ENCODE data around the gene PCDHGA8. TPM values are rescaled to one million over a fixed set of nuclear protein-coding genes. Genes with fewer than 3 reads are reported as not detected.
A peak's percentile ranks its signal among the peaks of the same experiment; 100 is the strongest.
"Not testable (repeated sequence)": the region's sequence is repeated elsewhere in the genome, so short reads cannot be mapped to it uniquely, and the experiment has no call there.

PCDHGA8 gene
- total and polyA plus RNA-seq, 2 donors (not counting 1 experiment from before 2014, with no cell fraction given): 1.1 to 4.6 TPM

- H3K27ac ChIP-seq (ENCODE audit: insufficient read depth, low read length): no peak overlapping the region
- no peaks in the 10 kb centered on the region for H3K36me3 ChIP-seq (ENCODE audit: control insufficient read depth, insufficient read depth, low read length)
- no peak overlapping the region for H3K4me3 ChIP-seq (replicated peaks in 1 of 4; ENCODE audit: control extremely low read depth in 1 of 4, insufficient read depth in 1 of 4, low read depth in 3 of 4, low read length in 4 of 4)
- H2AFZ ChIP-seq (ENCODE audit: low read length): no peak overlapping the region
- H4K20me1 ChIP-seq (ENCODE audit: control insufficient read depth, extremely low read depth, insufficient read depth, low read length): no peaks in the 10 kb centered on the region
- TF ChIP-seq EZH2 (IDR thresholded peaks at IDR 0.05; ENCODE audit: low read length, missing control alignments): no peak
- TF ChIP-seq CTCF (conservative IDR thresholded peaks at IDR 0.05 in 1 of 2, IDR thresholded peaks at IDR 0.05 in 1 of 2; ENCODE audit: low read depth in 1 of 2, low read length in 2 of 2): no peak
- H3K4me2 ChIP-seq (ENCODE audit: extremely low read depth, insufficient read depth, low read length): no peak overlapping the region
- peaks cover 2% of the 10 kb centered on the region for H3K9me3 ChIP-seq (ENCODE audit: control insufficient read depth, insufficient read depth, low read depth, low read length)
- no peak for DNase-seq (ENCODE audit: low read depth in 2 of 2)
- no peaks in the 10 kb centered on the region for H3K79me2 ChIP-seq (ENCODE audit: control insufficient read depth, insufficient read depth, low read length)
- H3K27me3 ChIP-seq (ENCODE audit: control insufficient read depth, insufficient read depth, low read length): no peaks in the 10 kb centered on the region
- H3K4me1 ChIP-seq (ENCODE audit: control insufficient read depth, extremely low read depth, insufficient read depth, low read length): no peaks in the 10 kb centered on the region
- no peak overlapping the region for H3K9ac ChIP-seq (ENCODE audit: insufficient read depth, low read length)
These were observed 7.8 kb upstream of the PCDHGA8 start for GRCh38 chr5:141384471-141385267.

- not testable (repeated sequence) for H4K20me1 ChIP-seq (ENCODE audit: control insufficient read depth, extremely low read depth, insufficient read depth, low read length); H3K27ac ChIP-seq (ENCODE audit: insufficient read depth, low read length); H3K4me1 ChIP-seq (ENCODE audit: control insufficient read depth, extremely low read depth, insufficient read depth, low read length); H3K36me3 ChIP-seq (ENCODE audit: control insufficient read depth, insufficient read depth, low read length); H3K9ac ChIP-seq (ENCODE audit: insufficient read depth, low read length); H3K4me2 ChIP-seq (ENCODE audit: extremely low read depth, insufficient read depth, low read length); H3K27me3 ChIP-seq (ENCODE audit: control insufficient read depth, insufficient read depth, low read length); H3K79me2 ChIP-seq (ENCODE audit: control insufficient read depth, insufficient read depth, low read length); H2AFZ ChIP-seq (ENCODE audit: low read length); H3K9me3 ChIP-seq (ENCODE audit: control insufficient read depth, insufficient read depth, low read depth, low read length)
- DNase-seq (ENCODE audit: low read depth in 2 of 2): peak; percentile 46 to 56
- peak; percentile 37 to 53 for TF ChIP-seq CTCF (conservative IDR thresholded peaks at IDR 0.05 in 1 of 2, IDR thresholded peaks at IDR 0.05 in 1 of 2; ENCODE audit: low read depth in 1 of 2, low read length in 2 of 2)
- H3K4me3 ChIP-seq (replicated peaks in 1 of 4; ENCODE audit: control extremely low read depth in 1 of 4, insufficient read depth in 1 of 4, low read depth in 3 of 4, low read length in 4 of 4): peak within 1 kb of the TSS in 2 of 4 experiments; percentile 45 to 53
These were observed 4.7 kb upstream of the PCDHGA8 start, which contains the start of gene PCDHGB4 for GRCh38 chr5:141387557-141388311. Gene PCDHGB4 (plus strand): TSS chr5:141387698. CDS start chr5:141387885, 187 bp downstream.

- TF ChIP-seq EZH2 (IDR thresholded peaks at IDR 0.05; ENCODE audit: low read length, missing control alignments) (no peak), CTCF (conservative IDR thresholded peaks at IDR 0.05 in 1 of 2, IDR thresholded peaks at IDR 0.05 in 1 of 2; ENCODE audit: low read depth in 1 of 2, low read length in 2 of 2) (no peak)
- no peaks in the 10 kb centered on the region for H3K4me1 ChIP-seq (ENCODE audit: control insufficient read depth, extremely low read depth, insufficient read depth, low read length)
- H3K79me2 ChIP-seq (ENCODE audit: control insufficient read depth, insufficient read depth, low read length): no peaks in the 10 kb centered on the region
- H3K27me3 ChIP-seq (ENCODE audit: control insufficient read depth, insufficient read depth, low read length): no peaks in the 10 kb centered on the region
- no peak for DNase-seq (ENCODE audit: low read depth in 2 of 2)
- no peaks in the 10 kb centered on the region for H4K20me1 ChIP-seq (ENCODE audit: control insufficient read depth, extremely low read depth, insufficient read depth, low read length)
- no peak overlapping the region for H3K9ac ChIP-seq (ENCODE audit: insufficient read depth, low read length)
- no peak overlapping the region for H3K27ac ChIP-seq (ENCODE audit: insufficient read depth, low read length)
- no peaks in the 10 kb centered on the region for H3K36me3 ChIP-seq (ENCODE audit: control insufficient read depth, insufficient read depth, low read length)
- H3K4me3 ChIP-seq (replicated peaks in 1 of 4; ENCODE audit: control extremely low read depth in 1 of 4, insufficient read depth in 1 of 4, low read depth in 3 of 4, low read length in 4 of 4): no peak overlapping the region
- no peak overlapping the region for H2AFZ ChIP-seq (ENCODE audit: low read length)
- H3K9me3 ChIP-seq (ENCODE audit: control insufficient read depth, insufficient read depth, low read depth, low read length): peaks cover 5% of the 10 kb centered on the region
- no peak overlapping the region for H3K4me2 ChIP-seq (ENCODE audit: extremely low read depth, insufficient read depth, low read length)
These were observed 3.8 kb upstream of the PCDHGA8 start for GRCh38 chr5:141388661-141389060.
